SU-DHL-6 (cell line): ENCODE measurements around the gene KLKB1.

Experiments
- H2AFZ ChIP-seq: fragments of 200-600 bp; sonication (generic); 2 replicates; pipeline ENCODE4 v1.6.1; 2014; ENCODE audit warnings: low read depth, mild to moderate bottlenecking, moderate library complexity, mixed read lengths, antibody characterized with exemption, low read length; ENCODE audit not compliant: severe bottlenecking
- H3F3A ChIP-seq: fragments of 200-600 bp; shearing (Covaris generic); 2 replicates; pipeline ENCODE4 v1.6.0; 2016; ENCODE audit warnings: antibody characterized with exemption, mild to moderate bottlenecking; ENCODE audit not compliant: insufficient read depth
- H3K27ac ChIP-seq: fragments of 200-600 bp; sonication (generic); 2 replicates; pipeline ENCODE4 v1.5.1; 2016; ENCODE audit warnings: low read depth, mild to moderate bottlenecking, low read length, moderate library complexity, mixed read lengths
- H3K27me3 ChIP-seq: fragments of 200-600 bp; sonication (generic), shearing (Covaris generic); 2 replicates; pipeline ENCODE4 v1.6.0; 2014; ENCODE audit warnings: mild to moderate bottlenecking, low read length
- H3K36me3 ChIP-seq: fragments of 200-600 bp; sonication (generic); 2 replicates; pipeline ENCODE4 v1.6.1; 2014; ENCODE audit warnings: mild to moderate bottlenecking, low read length, mixed read lengths
- H3K4me2 ChIP-seq: fragments of 300-600, 200-600 bp; shearing (Covaris generic), sonication (generic); 2 replicates; pipeline ENCODE4 v1.6.0; 2014; ENCODE audit warnings: low read length, low read depth, mild to moderate bottlenecking; ENCODE audit not compliant: poor library complexity, severe bottlenecking
- H3K4me3 ChIP-seq: fragments of 200-600 bp; sonication (generic); 2 replicates; pipeline ENCODE4 v1.5.1; 2014; ENCODE audit warnings: antibody characterized with exemption, low read length, mild to moderate bottlenecking, mixed read lengths; ENCODE audit not compliant: insufficient read depth, poor library complexity, severe bottlenecking
- H3K79me2 ChIP-seq: fragments of 200-600 bp; sonication (generic); 2 replicates; pipeline ENCODE4 v1.6.1; 2014; ENCODE audit warnings: mild to moderate bottlenecking, low read length, moderate library complexity; ENCODE audit not compliant: insufficient read depth
- H3K9ac ChIP-seq: fragments of 200-600 bp; sonication (generic); 2 replicates; pipeline ENCODE4 v1.7.0; 2014; ENCODE audit warnings: mild to moderate bottlenecking, low read length
- H3K9me2 ChIP-seq: fragments of 200-600 bp; sonication (generic); replicated peaks from 2 replicates; pipeline ENCODE4 v1.6.1; 2014; ENCODE audit warnings: low read length; ENCODE audit not compliant: insufficient read depth
- H3K9me3 ChIP-seq: fragments of 200-600 bp; sonication (generic); 2 replicates; pipeline ENCODE4 v1.6.1; 2014; ENCODE audit warnings: low read length, mixed read lengths; ENCODE audit not compliant: insufficient read depth
- H4K20me1 ChIP-seq: fragments of 200-600 bp; sonication (generic); 2 replicates; pipeline ENCODE4 v1.6.1; 2014; ENCODE audit warnings: low read depth, mild to moderate bottlenecking, antibody characterized with exemption, low read length, moderate library complexity, mixed read lengths
- EZH2phosphoT487 ChIP-seq: fragments of 200-600 bp; sonication (generic), shearing (Covaris generic); conservative IDR thresholded peaks from 2 replicates; pipeline ENCODE4 v1.6.1; 2018; ENCODE audit warnings: mild to moderate bottlenecking, antibody characterized with exemption, low read length, moderate library complexity, mixed read lengths
- TF ChIP-seq, protein P1 (sequence below): fragments of 200-600 bp; sonication (generic); IDR thresholded peaks from one replicate; pipeline ENCODE4 v1.5.1; 2017; ENCODE audit warnings: antibody characterized with exemption, mild to moderate bottlenecking, low read length, moderate library complexity; ENCODE audit not compliant: insufficient read depth, poor library complexity, severe bottlenecking

Gene KLKB1

DNA sequence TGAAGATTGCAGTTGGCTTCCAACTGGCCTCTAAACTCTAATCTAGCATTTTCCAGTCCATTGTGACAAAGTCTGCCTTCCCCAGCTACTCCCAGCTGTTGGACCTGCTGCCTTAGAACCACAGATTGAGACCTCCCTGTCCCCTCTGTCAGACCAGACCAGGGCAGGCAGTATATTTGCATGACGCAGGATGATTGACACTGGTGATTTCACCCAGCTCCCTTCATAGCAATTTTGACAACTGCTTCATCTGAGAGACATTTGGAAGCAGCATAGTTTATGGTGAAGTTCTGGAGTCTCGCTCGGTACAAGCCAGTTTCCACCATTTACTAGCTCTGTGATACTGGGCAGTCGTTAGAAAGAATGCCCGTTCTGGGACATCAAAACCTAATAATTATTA, 33.5 kb upstream of the KLKB1 start:
- TF ChIP-seq, protein P1, sequence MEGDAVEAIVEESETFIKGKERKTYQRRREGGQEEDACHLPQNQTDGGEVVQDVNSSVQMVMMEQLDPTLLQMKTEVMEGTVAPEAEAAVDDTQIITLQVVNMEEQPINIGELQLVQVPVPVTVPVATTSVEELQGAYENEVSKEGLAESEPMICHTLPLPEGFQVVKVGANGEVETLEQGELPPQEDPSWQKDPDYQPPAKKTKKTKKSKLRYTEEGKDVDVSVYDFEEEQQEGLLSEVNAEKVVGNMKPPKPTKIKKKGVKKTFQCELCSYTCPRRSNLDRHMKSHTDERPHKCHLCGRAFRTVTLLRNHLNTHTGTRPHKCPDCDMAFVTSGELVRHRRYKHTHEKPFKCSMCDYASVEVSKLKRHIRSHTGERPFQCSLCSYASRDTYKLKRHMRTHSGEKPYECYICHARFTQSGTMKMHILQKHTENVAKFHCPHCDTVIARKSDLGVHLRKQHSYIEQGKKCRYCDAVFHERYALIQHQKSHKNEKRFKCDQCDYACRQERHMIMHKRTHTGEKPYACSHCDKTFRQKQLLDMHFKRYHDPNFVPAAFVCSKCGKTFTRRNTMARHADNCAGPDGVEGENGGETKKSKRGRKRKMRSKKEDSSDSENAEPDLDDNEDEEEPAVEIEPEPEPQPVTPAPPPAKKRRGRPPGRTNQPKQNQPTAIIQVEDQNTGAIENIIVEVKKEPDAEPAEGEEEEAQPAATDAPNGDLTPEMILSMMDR = no peak
- no peak for TF ChIP-seq EZH2phosphoT487
- Histone ChIP-seq H3F3A (peaks cover 9% of the 10 kb centered on the region), H3K9ac (no peak overlapping the region), H2AFZ (no peak overlapping the region), H3K9me2 (no peaks in the 10 kb centered on the region), H3K9me3 (no peaks in the 10 kb centered on the region), H3K4me3 (no peak overlapping the region), H3K27ac (no peak overlapping the region), H3K4me2 (no peak overlapping the region), H3K27me3 (no peaks in the 10 kb centered on the region), H4K20me1 (no peaks in the 10 kb centered on the region), H3K36me3 (no peaks in the 10 kb centered on the region), H3K79me2 (no peaks in the 10 kb centered on the region)

DNA sequence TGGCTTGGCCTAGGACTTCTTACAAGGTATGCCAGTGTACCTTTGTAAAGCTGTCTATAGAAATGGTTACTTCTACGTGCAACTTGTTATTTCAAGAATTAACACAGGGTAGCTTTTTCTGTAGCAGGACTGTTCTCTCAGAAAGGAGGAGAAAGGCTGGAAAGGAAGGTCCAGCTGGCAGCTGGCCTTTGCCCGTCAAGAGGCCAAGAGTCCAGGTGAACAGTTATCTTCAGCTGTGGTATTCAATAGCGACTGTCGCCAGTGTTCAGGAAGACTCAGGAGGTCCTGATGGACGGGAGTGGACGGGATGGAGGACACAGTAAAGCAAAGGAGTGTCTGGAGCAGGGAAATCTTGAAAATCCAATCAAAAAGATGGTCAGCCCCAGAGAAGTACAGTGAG, 31.2 kb upstream of the KLKB1 start:
- H3K36me3 ChIP-seq = no peaks in the 10 kb centered on the region
- no peak for TF ChIP-seq EZH2phosphoT487
- TF ChIP-seq, protein P1 = no peak
- H3K27me3 ChIP-seq = no peaks in the 10 kb centered on the region
- H3F3A ChIP-seq = peaks cover 9% of the 10 kb centered on the region; the same call in 1 of the 2 replicates
- H3K9me2 ChIP-seq = no peaks in the 10 kb centered on the region
- H3K4me3 ChIP-seq = no peak overlapping the region
- H3K9me3 ChIP-seq = no peaks in the 10 kb centered on the region
- H3K4me2 ChIP-seq = no peak overlapping the region
- H3K9ac ChIP-seq = no peak overlapping the region
- H3K79me2 ChIP-seq = no peaks in the 10 kb centered on the region
- H2AFZ ChIP-seq = no peak overlapping the region
- H4K20me1 ChIP-seq = no peaks in the 10 kb centered on the region
- H3K27ac ChIP-seq = no peak overlapping the region

DNA sequence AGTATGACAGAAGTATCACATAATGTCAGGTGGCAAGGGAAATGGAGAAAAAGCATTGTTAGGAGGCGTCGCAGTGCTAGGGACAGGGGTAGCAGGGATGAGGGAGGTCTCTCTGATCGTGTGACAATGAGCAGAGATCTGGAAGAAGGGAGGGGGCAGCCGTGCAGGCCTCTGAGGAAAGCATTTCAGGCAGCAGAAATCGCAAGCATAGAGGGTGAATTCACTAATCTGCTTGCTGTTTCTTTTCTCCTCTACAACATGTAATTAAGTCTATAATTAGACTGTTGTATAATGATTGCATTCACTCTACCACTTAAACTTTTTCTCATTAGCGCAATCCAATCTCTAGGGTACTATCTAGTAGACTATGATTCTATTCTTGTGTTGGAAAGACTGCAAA, 26.8 kb upstream of the KLKB1 start:
- no peaks in the 10 kb centered on the region for H3K27me3 ChIP-seq

More for the DNA sequence above, 26.8 kb upstream of the KLKB1 start:
- TF ChIP-seq EZH2phosphoT487 = no peak
- TF ChIP-seq, protein P1 = no peak
- Histone ChIP-seq H3K4me2 (no peak overlapping the region), H3K9me2 (no peaks in the 10 kb centered on the region), H3K9me3 (no peaks in the 10 kb centered on the region), H3K27ac (no peak overlapping the region), H3K36me3 (no peaks in the 10 kb centered on the region), H4K20me1 (no peaks in the 10 kb centered on the region), H3K9ac (no peak overlapping the region), H3K79me2 (no peaks in the 10 kb centered on the region), H3K4me3 (no peak overlapping the region), H2AFZ (no peak overlapping the region), H3F3A (peaks cover 8% of the 10 kb centered on the region; the same call in 1 of the 2 replicates)
